Measurements from ENCODE around the gene CEMIP. TPM values are rescaled to one million over a fixed set of nuclear protein-coding genes. Genes with fewer than 3 reads are reported as not detected.

CEMIP gene
- total and polyA plus RNA-seq, 2 of the 13 experiments (the other 11 are each of a cell fraction or from before 2014, with no cell fraction given), result 4.3 to 28.5 TPM

DNA sequence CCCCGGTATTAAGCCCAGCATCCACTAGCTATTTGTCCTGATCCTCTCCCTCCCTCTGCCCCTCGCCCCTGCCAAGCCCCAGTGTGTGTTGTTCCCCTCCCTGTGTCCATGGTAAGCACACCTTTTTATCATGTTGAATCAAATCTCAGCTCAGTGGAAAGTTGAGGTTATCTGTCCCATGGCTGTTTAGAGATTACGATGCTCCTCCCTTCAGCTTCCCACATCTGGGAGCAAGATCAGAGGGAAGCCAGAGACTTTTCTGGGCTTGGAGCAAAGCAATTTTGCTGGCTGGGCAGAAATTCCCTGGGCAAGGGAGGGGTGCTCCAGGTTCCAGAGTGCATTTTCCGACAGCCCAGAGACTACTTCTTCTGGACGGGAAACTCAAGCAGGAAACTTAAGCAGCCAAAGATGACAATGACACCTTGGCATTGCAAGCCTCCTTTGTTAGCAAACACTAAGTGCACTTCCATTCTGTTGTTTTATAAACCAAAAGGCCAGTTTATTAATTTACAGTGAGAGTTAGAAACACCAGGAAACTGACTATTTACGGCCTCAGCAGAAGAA, 105.9 kb downstream of the CEMIP start:
- intact Hi-C loops (cut with micrococcal nuclease; ENCODE audit: unreplicated experiment), result no loop called here
- no peak for DNase-seq (ENCODE audit: low spot score)
- Histone ChIP-seq H3K36me3 (replicated peaks in 1 of 2; ENCODE audit: control insufficient read depth in 1 of 2, insufficient read depth in 2 of 2, low read length in 2 of 2) (peaks cover 19 to 62% of the 10 kb centered on the region in 2 experiments), H3K27me3 (ENCODE audit: control insufficient read depth in 1 of 2, insufficient read depth in 2 of 2, low read length in 2 of 2) (no peaks in the 10 kb centered on the region), H4K20me1 (ENCODE audit: insufficient read depth, low read length) (no peaks in the 10 kb centered on the region), H3K4me2 (ENCODE audit: low read depth, low read length) (no peak overlapping the region), H3K4me3 (replicated peaks in 1 of 3; ENCODE audit: insufficient read depth in 1 of 3, low read depth in 2 of 3, low read length in 3 of 3) (no peak overlapping the region), H2AFZ (ENCODE audit: low read length) (no peak overlapping the region), H3K27ac (ENCODE audit: extremely low read length, insufficient read depth, low read length) (no peak overlapping the region), H3K79me2 (ENCODE audit: insufficient read depth, low read length) (no peaks in the 10 kb centered on the region), H3K9me3 (ENCODE audit: low read length) (no peaks in the 10 kb centered on the region), H3K9ac (ENCODE audit: insufficient read depth, low read depth, low read length) (no peak overlapping the region), H3K4me1 (ENCODE audit: insufficient read depth, low read length) (no peaks in the 10 kb centered on the region)
- ATAC-seq, result no peak
- ChIA-PET POLR2A (no interaction called here), CTCF (ENCODE audit: low intra/inter-chr PET ratio, low total read pairs) (no interaction called here)
- 0 out of 4 replicates have a peak, but pooled peaks of 1 of the 2 experiments have one; percentile 18 for TF ChIP-seq MAFK (conservative IDR thresholded peaks at IDR 0.05 in 1 of 2, IDR thresholded peaks at IDR 0.05 in 1 of 2; ENCODE audit: low read length in 2 of 2)
- TF ChIP-seq, protein P1, sequence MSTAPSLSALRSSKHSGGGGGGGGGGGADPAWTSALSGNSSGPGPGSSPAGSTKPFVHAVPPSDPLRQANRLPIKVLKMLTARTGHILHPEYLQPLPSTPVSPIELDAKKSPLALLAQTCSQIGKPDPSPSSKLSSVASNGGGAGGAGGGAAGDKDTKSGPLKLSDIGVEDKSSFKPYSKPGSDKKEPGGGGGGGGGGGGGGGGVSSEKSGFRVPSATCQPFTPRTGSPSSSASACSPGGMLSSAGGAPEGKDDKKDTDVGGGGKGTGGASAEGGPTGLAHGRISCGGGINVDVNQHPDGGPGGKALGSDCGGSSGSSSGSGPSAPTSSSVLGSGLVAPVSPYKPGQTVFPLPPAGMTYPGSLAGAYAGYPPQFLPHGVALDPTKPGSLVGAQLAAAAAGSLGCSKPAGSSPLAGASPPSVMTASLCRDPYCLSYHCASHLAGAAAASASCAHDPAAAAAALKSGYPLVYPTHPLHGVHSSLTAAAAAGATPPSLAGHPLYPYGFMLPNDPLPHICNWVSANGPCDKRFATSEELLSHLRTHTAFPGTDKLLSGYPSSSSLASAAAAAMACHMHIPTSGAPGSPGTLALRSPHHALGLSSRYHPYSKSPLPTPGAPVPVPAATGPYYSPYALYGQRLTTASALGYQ (CRISPR knock-in tag; IDR thresholded peaks at IDR 0.05), result no peak
- WGBS (ENCODE audit: low lambda C conversion rate), result 89% methylated on average over 6 of the region's 6 CpGs
- BruUV-seq (replicated peaks), result no TSS peak
- in situ Hi-C loops (cut with HindIII; ENCODE audit: extremely low pct_ligation_motif_present, low pct_unique_long_range_greater_than_20kb), result no loop called here
- FAIRE-seq, result no peak

- TF ChIP-seq, protein P2, sequence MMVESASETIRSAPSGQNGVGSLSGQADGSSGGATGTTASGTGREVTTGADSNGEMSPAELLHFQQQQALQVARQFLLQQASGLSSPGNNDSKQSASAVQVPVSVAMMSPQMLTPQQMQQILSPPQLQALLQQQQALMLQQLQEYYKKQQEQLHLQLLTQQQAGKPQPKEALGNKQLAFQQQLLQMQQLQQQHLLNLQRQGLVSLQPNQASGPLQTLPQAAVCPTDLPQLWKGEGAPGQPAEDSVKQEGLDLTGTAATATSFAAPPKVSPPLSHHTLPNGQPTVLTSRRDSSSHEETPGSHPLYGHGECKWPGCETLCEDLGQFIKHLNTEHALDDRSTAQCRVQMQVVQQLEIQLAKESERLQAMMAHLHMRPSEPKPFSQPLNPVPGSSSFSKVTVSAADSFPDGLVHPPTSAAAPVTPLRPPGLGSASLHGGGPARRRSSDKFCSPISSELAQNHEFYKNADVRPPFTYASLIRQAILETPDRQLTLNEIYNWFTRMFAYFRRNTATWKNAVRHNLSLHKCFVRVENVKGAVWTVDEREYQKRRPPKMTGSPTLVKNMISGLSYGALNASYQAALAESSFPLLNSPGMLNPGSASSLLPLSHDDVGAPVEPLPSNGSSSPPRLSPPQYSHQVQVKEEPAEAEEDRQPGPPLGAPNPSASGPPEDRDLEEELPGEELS (CRISPR knock-in tag; IDR thresholded peaks at IDR 0.05), result no peak
- TF ChIP-seq ZNF333 (CRISPR knock-in tag; IDR thresholded peaks at IDR 0.05; ENCODE audit: borderline replicate concordance) (no peak), RFXANK (CRISPR knock-in tag; IDR thresholded peaks at IDR 0.05) (no peak), ZNF143 (CRISPR knock-in tag; IDR thresholded peaks at IDR 0.05) (no peak), SNRNP70 (IDR thresholded peaks at IDR 0.05; ENCODE audit: low read depth, low read length) (no peak)
- FAIRE-seq (no peak), ATAC-seq (no peak), DNase-seq (ENCODE audit: low spot score) (no peak)
- no TSS peak for BruUV-seq (replicated peaks)
- Histone ChIP-seq H2AFZ (ENCODE audit: low read length) (no peak overlapping the region), H3K79me2 (ENCODE audit: insufficient read depth, low read length) (no peaks in the 10 kb centered on the region), H3K4me2 (ENCODE audit: low read depth, low read length) (no peak overlapping the region), H3K27me3 (ENCODE audit: control insufficient read depth in 1 of 2, insufficient read depth in 2 of 2, low read length in 2 of 2) (no peaks in the 10 kb centered on the region), H3K4me3 (replicated peaks in 1 of 3; ENCODE audit: insufficient read depth in 1 of 3, low read depth in 2 of 3, low read length in 3 of 3) (no peak overlapping the region), H4K20me1 (ENCODE audit: insufficient read depth, low read length) (no peaks in the 10 kb centered on the region), H3K4me1 (ENCODE audit: insufficient read depth, low read length) (no peaks in the 10 kb centered on the region), H3K9ac (ENCODE audit: insufficient read depth, low read depth, low read length) (no peak overlapping the region), H3K9me3 (ENCODE audit: low read length) (no peaks in the 10 kb centered on the region), H3K36me3 (replicated peaks in 1 of 2; ENCODE audit: control insufficient read depth in 1 of 2, insufficient read depth in 2 of 2, low read length in 2 of 2) (peaks cover 11 to 68% of the 10 kb centered on the region in 2 experiments), H3K27ac (ENCODE audit: extremely low read length, insufficient read depth, low read length) (no peak overlapping the region)
- 86% methylated on average over 4 of the region's 4 CpGs for WGBS (ENCODE audit: low lambda C conversion rate)
- CTCF ChIA-PET (ENCODE audit: low intra/inter-chr PET ratio, low total read pairs), result no interaction called here
- intact Hi-C loops (cut with micrococcal nuclease; ENCODE audit: unreplicated experiment), result no loop called here
- POLR2A ChIA-PET, result no interaction called here
- in situ Hi-C loops (cut with HindIII; ENCODE audit: extremely low pct_ligation_motif_present, low pct_unique_long_range_greater_than_20kb), result no loop called here
These were observed 108.0 kb downstream of the CEMIP start for GRCh38 chr15:80887148-80887547.
